NCI-H1694 treated with DMSO at 0.1 percent for 48 hours (cell line): ENCODE measurements around the gene ELAVL1.

Source experiments
- DNase-seq: peaks from one replicate; lab custom pipeline; 2025; lab: John Stamatoyannopoulos, UW

The ELAVL1 gene

DNA sequence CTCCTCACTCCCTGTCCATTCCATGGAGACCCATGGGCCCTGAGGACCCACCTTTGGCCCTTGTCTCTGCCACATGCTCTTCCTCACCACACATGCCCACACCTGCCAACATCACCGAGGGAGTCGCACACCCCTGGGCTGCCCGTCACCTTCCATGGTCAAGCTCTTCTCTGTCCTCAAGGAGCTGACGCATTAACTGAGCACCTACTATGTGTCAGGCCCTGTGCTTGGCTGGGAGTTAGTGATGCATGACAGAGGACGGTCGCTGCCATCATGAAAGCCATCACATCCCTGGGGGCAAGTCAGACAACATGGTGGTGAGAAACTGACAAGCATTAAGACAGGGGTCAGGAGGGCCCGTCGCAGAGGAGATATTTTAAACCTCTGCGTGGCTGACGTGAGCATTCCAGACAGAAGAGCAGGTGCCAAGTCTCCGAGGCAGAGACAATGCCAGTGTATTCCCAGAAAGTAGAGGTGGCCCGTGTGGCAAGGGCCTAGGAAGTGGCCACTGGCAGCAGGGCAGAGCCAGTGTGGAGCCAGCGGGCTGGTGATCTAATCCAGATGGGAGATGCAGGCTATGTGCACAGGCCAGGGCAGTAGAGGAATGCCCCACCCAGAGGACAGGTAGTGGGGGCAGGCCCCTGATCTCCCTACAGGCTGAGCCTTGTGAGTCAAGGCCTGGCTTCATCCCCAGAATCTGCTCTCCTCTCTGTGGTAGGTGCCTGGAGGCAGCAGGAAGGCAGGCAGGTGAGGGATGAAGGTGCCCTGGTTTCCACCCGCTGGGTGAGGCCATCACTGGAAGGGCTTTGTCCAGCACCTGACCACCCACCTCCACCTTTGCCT lies 21.2 kb downstream of the ELAVL1 start:
- no peak for DNase-seq

DNA sequence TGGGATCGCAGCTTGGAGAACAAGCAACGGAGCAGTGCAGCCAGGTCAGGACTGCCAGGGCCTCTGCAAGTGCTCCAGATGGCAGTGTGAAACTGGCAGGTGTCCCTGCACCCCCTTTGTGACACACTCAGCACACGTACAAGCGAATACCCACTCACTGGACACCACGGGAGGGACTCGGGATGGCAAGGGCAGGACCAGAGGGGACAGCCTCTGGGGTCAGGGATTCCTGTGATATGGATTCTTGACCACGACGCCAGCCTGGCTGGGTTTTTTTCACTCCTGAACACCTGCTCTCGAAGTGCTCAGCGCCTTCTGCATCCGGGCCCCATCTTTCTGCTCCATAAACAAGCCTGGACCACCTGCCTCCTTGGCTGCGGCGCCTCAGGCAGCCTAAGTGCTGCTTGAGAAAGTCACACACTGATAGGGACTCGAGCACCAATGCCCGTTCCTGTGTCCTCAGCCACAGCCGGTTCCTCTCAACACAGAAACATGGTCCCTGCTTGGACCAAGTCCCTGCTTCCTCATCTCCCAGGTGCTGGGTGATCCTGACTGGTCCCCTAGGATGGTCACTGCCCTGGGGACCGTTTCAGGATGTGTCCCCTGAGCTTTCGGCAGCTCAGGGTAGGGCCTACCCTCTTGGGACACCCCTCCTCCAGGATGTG lies 22.0 kb downstream of the ELAVL1 start:
- no peak for DNase-seq

DNA sequence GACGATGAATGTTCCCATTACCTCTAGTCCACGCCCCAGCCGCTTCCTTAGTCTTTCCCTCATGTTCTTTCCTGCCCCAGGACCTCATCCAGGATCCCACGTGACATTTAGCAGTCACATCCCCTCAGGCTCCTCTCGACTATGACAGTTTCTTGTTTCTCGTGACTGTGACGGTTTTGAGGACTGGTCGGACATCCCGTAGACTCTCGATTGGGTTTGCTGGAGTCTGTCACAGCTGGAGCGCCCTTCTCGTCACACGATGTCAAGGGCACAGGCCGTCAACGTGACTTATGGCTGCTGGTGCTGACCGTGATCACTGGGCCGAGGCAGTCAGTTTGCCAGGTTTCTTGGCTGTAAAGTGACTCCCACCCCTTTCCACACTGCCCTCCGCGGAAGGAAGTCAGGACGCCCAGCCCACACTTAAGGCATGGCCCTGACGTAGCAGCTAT lies 22.8 kb downstream of the ELAVL1 start:
- DNase-seq = no peak

DNA sequence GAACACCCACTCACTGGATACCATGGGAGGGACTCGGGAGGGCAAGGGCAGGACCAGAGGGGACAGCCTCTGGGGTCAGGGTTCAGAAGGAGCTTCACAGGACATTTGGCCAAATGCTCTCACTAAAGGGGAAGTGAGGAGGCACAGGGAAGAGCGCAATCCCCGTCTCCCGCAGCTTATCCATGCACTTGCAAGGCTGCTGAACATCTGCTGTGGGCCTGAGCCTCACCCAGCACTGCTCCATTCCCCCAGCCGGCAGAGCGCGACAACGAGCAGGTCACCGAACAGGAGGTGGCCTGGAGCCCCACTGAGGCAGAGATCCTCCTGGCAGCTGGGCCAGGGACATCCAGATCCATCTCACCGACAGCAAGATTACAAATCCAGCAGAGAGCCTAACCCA lies 23.3 kb downstream of the ELAVL1 start:
- no peak for DNase-seq

DNA sequence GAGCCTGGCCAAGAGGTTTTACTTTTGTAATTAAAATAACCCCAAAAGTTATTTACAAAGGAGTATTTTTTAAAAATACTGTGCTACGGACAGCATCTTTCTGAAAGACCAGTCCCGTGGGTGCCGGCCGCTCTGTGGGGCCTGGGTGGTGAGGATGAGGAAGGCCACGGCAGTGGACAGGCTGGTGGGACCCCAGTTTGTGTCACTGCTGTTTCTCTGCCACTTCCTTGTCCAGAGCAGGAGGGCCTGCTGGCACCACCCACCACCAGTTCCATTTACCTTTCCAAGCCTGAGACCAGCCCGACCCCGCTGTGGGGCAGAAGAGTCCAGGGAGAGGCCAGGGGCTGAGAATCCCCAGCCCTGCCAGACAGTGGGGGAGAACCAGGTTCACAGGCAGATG lies 23.8 kb downstream of the ELAVL1 start:
- no peak for DNase-seq

DNA sequence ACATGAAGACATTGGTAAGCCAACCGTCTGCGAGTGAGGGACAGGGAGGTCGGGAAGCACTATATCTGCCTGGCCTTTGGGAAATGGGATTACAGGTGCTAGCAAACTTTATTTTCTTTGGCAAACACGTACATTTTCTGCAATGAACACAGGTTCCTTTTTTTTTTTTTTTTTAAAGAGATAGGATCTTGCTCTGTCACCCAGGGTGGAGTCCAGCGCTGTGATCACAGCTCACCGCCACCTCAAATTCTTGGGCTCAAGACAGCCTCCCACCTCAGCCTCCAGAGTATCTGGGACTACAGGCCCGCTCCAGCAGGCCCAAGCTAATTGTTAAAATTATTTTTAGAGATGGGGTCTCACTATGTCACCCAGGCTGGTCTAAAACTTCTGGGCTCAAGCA lies 24.2 kb downstream of the ELAVL1 start:
- no peak for DNase-seq

DNA sequence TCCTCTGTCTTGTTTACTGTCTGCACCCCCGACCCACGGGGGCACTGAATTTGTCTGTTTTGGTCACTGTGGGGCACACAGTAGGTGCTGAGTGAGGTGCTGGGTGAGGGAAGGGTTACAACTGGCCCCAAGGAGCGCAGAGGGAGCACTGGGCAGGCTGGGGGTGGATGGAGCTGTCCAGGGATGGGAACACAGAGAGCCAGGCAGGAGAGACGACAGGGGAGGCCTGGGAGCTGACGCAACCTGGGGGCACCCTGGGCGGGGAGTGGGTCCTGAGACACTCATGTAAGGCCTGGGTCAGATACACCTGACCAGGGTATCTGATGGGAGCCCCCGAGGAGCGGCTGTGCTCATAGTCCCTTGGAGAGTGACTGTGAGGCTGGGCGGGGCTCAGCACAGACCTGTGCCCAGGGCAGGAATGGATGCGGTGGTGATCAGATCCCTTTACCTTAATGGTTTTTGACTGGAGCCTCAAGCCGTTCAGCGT lies 24.8 kb downstream of the ELAVL1 start:
- DNase-seq = no peak

DNA sequence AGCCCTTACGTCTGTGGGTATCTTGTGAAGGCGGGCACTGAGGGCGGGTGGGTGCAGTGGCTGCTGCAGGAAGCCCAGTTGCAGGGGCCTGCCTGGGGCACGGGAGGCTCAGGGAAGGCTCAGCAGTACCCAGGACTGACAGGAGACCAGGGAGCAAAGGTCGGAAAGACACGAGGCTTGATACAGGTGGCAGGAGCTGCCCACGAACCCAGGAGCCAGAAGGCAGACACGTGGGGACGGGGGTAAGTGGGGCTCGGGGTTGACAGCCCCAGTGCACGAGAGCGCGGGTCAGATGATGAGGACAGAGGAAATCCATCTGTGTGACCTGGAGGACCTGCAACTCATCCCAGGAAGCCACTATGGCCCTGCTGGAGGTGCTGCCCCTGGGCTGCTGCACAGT lies 25.3 kb downstream of the ELAVL1 start:
- DNase-seq = no peak

DNA sequence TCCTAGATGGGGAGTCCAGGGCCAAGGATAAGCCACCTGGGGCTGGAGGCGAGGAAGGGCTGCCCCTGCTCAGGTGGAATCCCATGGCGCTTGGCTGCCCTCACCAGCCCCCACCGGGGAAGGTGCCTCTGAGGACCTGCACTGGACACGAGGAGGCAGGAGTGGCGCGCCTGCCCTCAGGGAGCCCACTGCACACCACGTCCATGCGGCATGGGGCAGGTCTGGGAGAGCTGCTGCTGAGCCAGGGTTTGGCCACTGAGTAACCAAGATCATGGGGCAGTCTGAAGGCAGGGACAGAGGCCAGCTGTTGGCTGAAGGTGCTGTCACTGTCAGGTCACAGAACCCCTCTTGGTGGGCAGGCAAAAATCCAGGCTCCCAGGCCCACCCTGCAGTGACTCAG lies 25.9 kb downstream of the ELAVL1 start:
- no peak for DNase-seq

DNA sequence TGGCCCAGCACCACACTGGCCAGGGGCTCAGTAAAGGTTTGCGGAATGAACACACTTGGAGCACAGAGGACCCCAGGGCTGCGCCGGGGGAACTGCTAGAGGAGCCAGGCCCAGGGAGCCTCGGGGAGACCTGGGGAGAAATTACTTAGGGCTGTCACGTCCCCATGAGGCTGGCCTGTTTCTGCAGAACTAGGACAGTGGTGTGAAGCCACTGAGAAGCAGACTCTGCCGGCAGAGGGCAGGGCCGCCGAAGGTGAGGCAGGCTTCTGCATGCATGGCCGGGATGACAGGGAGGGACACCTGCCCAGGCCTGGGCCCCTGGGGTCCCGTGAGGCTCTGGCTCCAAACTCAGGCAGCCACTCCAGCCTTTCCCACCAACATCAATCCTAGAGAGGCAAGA lies 26.4 kb downstream of the ELAVL1 start:
- no peak for DNase-seq

DNA sequence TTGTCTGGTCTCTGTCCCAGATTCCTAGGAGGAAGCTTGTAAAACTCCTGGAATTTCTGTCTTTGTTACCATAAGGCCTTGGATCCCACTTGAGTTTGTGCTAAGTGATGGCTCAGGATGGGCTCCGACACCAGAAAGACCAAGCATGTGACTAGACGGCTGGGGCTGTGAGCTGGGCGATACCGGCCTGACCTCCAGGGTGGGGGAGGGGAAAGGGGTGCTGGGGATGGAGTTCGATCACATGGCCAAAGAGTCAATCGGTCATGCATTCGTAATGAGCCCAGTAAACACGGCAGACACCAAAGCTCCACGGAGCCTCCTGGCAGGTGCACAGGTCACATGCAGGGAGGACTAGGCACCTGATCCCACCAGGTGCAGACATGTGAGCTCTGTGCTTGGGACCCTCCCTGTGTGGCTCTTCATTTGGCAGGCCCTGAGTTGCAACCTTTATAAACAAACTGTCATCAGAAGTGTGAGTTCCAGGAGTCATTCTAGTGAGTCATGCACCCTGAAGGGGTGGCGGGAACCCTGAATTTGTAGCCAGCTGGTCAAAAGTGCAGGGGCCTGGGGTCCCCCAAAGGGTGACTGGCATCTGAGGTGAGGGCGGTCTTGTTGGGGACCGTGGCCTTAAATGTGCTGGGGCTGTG lies 27.1 kb downstream of the ELAVL1 start:
- no peak for DNase-seq

DNA sequence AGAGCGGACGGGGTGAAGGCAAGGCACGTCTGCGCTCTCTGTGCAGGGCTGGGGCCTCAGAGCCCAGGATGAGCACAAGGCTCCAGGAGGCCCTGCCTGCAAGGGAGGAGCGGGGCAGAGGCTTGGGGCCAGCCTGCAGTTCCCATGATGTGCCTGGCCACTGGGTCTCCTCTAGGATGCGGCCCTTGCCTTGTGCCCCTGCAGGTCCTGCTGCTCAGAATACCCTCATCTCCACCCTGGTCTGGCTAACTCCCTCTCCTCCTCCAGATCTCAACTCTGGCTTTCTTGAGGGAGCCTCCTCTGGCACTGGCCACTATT lies 27.8 kb downstream of the ELAVL1 start:
- DNase-seq = no peak

DNA sequence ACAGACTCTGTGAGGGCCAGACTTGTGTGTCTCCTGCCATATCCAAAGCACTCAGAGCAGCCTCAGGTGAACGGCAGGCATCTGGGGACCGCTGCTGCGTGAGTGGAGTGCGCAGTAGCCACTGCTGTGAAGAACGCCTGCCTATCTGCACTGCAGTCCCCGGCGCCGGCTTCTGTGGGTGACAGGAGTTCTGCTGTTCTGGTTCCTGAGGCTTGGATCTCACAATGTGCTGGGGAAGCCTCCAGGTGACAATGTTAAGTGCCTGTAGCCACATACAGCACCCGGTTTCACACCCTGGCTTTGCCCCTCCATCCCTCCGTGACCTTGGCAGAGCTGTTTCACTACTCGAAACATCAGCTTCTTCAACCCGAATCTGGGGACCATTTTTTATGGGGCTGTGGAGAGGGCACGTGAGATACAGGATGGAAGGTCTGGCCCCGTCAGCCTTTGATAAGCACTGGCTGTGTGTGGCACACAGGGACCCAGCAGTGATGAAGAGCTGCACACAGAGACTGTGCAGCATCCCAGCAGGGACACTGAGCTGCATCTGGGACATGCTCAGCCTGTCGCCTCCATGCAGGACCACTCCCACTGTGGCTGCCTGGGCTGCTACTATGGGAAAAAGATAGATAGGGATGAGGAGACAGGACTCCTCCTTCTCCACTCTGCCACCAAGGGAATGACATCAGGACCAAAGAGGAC lies 28.3 kb downstream of the ELAVL1 start:
- no peak for DNase-seq

DNA sequence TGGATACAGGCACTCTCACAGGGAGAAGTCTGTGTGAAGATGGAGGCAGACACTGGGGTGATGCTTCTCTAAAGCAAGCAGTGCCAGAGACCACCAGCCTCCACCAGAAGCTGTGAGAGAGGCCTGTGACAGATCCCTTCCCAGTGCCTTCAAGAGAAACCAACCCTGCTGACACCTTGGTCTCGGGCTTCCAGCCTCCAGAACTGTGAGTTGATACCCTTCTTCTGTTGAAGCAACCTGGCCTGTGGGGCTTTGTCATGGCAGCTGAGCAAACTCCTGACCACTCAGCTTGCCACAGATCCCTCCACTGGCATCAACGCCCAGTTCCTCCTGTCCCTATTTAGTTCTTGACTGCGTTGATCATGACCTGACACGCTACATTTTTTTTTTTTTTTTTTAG lies 29.0 kb downstream of the ELAVL1 start:
- no peak for DNase-seq

DNA sequence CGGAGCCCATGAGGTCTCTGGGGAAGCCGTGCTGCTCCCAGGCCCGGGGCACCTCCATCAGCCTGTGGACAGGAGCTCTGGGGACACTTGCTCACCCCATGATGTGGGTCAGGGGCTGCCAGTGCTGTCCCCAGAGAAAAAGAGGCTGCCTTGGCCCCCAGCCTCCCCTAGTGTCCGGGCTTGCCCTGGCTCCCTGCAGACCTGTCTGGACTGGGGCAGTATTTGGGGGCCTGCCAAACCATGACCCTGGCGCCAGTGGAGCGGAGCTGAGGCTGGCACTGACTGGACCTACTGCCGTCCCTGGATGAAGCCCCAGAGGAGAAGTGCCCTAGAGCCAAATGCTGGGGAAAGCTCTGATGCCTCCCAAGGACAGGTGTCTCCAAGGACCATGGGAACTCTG lies 30.4 kb downstream of the ELAVL1 start:
- DNase-seq = no peak

DNA sequence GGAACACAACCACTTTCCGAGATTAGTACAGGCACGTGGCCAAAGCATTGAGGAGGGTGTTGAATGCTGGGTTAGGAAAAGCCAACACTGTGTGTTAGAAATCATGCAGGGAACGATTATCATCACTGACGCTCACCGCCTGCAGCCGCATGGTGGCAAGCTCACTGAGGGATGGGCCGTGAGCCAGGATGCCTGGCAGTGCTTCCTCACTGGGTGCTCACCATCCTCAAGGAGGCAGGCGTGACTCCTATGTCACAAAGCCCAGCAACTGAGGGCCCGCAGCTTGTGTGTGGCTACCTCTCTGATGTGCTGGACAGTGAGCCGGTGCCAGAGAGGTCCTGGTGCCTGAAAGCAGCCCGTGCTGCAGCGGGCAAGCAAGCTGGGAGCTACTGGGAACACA lies 31.6 kb downstream of the ELAVL1 start:
- DNase-seq = no peak

DNA sequence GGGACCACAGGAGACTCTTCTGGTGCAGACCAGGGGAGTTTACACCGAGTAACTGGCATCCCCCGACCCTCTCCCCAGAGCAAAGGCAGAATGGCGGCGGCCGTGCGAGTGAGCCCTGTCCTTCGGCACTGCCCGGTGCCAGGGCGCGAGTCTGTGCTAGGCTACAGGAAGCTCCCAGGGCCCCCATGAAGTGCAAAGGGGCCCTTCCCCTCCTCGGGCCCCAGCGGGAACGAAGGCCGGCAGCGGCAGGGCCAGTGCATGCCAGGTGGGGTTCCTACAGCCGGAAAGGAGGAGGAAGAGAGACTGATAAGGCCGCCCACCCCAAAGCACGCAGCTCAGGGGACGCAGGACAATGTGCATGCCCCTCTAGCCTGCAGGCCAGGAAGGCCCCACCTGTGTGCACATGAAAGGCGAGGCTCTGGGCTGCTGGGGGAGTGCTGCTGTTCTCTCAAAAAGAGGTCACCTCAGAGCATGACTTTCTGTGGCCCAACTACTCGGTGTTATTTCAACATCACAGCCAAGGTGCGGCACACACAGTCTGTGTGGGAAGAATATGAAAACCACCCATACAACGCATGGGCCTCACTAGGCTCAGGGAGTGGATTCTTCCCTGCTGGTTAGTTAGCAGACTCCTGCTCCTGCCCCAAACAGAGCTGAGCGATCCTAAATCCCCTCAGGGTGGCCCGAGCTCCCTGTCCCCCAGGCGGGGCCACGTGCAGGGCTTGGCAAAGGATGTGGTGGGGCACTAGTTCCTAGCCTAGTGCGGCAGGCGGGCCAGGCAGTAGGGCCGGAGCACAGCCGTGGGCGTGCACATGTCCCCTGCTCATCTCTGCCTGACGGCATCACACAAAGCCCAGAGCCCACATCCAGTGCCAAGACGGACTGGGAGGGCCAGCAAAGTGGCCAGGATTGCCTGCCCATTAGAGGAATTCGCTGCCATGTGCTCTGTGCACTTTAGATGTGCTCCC lies 33.6 kb downstream of the ELAVL1 start:
- no peak for DNase-seq

DNA sequence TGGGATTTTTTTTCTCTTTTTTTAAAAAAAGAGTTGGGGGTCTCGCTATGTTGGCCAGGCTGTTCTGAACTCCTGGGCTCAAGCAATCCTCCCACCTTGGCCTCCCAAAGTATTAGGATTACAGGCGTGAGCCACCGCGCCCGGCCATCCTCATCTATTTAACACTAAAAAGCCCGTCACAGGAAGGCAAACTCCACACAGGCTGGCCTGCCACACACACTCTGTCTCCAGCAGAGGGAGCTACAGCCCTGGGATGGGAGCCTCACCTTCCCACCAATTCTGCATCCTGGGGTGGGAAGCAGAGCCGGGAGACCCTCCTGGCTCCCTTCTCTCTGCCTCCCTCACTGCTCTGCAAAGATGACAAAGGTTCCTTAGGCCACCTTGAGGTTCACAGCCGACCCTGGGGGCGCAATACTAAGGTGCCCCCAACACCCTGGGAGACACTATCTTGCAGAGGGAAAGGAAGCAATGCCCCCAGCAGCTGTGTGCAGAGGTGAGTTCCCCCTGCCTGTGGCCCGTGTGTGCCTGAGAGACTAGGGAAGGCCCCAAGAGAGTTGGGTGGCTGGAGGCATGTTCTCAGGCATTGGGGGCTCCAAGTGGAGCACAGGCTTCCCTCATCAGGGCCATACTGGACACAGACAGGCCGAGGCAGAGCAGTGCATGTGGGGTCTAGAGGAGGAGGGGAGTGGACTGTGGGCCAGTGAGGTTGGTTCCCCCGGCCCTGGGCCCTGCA lies 34.6 kb downstream of the ELAVL1 start:
- peak; percentile 21 for DNase-seq

DNA sequence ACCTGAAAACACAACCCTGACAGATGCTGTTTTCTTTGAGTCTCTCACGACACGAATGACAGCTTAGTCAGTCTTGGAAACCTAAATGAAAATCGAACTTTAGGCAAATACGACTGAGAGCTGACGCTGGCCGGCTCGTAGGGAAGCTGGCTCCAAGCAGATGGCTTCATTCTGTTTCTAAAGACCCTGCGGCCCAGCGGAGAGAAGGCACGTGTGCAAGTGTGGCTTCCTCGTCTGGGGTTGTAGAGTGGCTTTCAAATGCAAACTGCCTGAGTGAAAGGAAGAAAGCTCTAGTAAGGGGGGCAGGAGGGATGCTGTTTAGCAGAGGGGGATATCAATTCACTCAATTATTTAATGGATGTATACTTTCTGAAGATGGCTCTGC lies 35.9 kb downstream of the ELAVL1 start:
- DNase-seq = no peak

DNA sequence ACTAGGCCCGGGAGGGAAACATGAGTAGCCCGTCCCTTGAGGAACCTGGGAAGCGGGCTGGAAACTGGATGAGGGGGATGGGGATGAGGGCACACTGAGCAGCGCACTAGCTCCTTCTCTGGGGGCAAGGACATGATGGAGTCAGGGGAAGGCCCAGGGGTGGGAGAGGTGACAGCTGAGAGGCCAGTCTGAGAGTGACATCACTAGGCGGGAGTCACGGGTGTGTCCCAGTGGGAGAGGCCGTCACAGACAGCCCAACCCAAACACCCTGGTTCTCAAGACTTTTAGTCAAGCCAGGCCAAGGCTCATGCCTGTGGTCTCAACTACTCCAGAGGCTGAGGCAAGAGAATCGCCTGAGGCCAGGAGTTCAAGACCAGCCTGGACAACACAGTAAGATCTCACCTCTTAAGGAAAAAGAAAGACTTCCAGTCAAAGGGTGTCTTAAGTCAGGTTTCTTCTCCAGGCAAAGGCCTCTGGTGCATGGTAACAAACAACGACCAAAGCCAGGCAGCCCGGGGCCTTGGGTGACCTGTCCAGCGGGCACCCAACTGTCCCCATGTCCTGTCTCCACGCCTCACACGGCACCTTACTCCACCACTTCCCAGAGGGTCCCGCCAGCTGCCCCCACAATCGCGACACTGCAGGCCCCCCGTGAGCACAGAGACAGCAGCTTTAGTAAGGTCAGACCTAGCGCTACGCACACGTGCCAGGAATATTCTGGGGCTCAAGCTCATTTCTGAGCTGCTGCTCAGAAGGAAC lies 36.5 kb downstream of the ELAVL1 start:
- no peak for DNase-seq
